ENCODE data around the gene FER.

The FER gene

GRCh38 chr5:109030360-109031143 lies 282.9 kb downstream of the FER start:
- H2BK12ac ChIP-seq (ENCODE audit: low read length in 2 of 2), result no peak overlapping the region
- DNase-seq, result no peak
- no peak overlapping the region for H3K4me3 ChIP-seq (ENCODE audit: insufficient read depth in 1 of 2, low read depth in 1 of 2, low read length in 2 of 2)
- no peaks in the 10 kb centered on the region for H3K36me3 ChIP-seq (ENCODE audit: control insufficient read depth in 1 of 2, insufficient read depth in 2 of 2, low read depth in 1 of 2, low read length in 2 of 2)
- peaks cover 15% of the 10 kb centered on the region for H3K79me1 ChIP-seq (replicated peaks; ENCODE audit: low read length, poor library complexity, severe bottlenecking)
- no peak overlapping the region for H2AFZ ChIP-seq (ENCODE audit: low read depth, low read length)
- H4K8ac ChIP-seq (ENCODE audit: low read length), result peak overlapping the region; percentile 14
- no peak overlapping the region for H2BK120ac ChIP-seq (ENCODE audit: low read depth, low read length)
- H3K9ac ChIP-seq (ENCODE audit: low read length), result no peak overlapping the region
- H3K18ac ChIP-seq (ENCODE audit: low read depth in 1 of 2, low read length in 2 of 2), result no peak overlapping the region
- H3K23ac ChIP-seq (ENCODE audit: low read length in 2 of 2), result no peak overlapping the region
- H3K4me2 ChIP-seq (ENCODE audit: low read length, poor library complexity, severe bottlenecking), result no peak overlapping the region
- no peak overlapping the region for H2AK5ac ChIP-seq (ENCODE audit: low read length, severe bottlenecking)
- no peaks in the 10 kb centered on the region for H3K9me3 ChIP-seq (ENCODE audit: control insufficient read depth, low read length)
- H3K4ac ChIP-seq (ENCODE audit: low read depth in 1 of 2, low read length in 2 of 2), result no peak overlapping the region
- no peaks in the 10 kb centered on the region for H3K27me3 ChIP-seq (ENCODE audit: control insufficient read depth in 1 of 2, insufficient read depth in 1 of 2, low read length in 2 of 2)
- no peak overlapping the region for H2BK15ac ChIP-seq (ENCODE audit: low read depth, poor library complexity, severe bottlenecking)
- WGBS, result 76% methylated on average over 2 of the region's 2 CpGs
- no peaks in the 10 kb centered on the region for H3K4me1 ChIP-seq (ENCODE audit: control insufficient read depth, insufficient read depth, low read depth, low read length)
- H2BK5ac ChIP-seq (ENCODE audit: low read depth, low read length, poor library complexity, severe bottlenecking), result no peak overlapping the region
- H4K91ac ChIP-seq (ENCODE audit: low read length), result no peak overlapping the region
- no peak overlapping the region for H3K14ac ChIP-seq (ENCODE audit: low read length in 2 of 2)
- no peak overlapping the region for H3K27ac ChIP-seq (ENCODE audit: low read length, poor library complexity, severe bottlenecking)

- Histone ChIP-seq H2BK12ac (ENCODE audit: low read length in 2 of 2) (no peak overlapping the region), H3K4ac (ENCODE audit: low read depth in 1 of 2, low read length in 2 of 2) (no peak overlapping the region), H2AFZ (ENCODE audit: low read depth, low read length) (no peak overlapping the region), H2AK5ac (ENCODE audit: low read length, severe bottlenecking) (no peak overlapping the region), H4K91ac (ENCODE audit: low read length) (no peak overlapping the region), H3K4me1 (ENCODE audit: control insufficient read depth, insufficient read depth, low read depth, low read length) (no peaks in the 10 kb centered on the region), H3K14ac (ENCODE audit: low read length in 2 of 2) (no peak overlapping the region), H3K4me3 (ENCODE audit: insufficient read depth in 1 of 2, low read depth in 1 of 2, low read length in 2 of 2) (no peak overlapping the region), H3K79me1 (replicated peaks; ENCODE audit: low read length, poor library complexity, severe bottlenecking) (peaks cover 9% of the 10 kb centered on the region), H2BK120ac (ENCODE audit: low read depth, low read length) (no peak overlapping the region), H4K8ac (ENCODE audit: low read length) (no peak overlapping the region), H3K36me3 (ENCODE audit: control insufficient read depth in 1 of 2, insufficient read depth in 2 of 2, low read depth in 1 of 2, low read length in 2 of 2) (peaks cover 0 to 2% of the 10 kb centered on the region in 2 experiments), H3K27ac (ENCODE audit: low read length, poor library complexity, severe bottlenecking) (no peak overlapping the region), H3K18ac (ENCODE audit: low read depth in 1 of 2, low read length in 2 of 2) (no peak overlapping the region), H3K4me2 (ENCODE audit: low read length, poor library complexity, severe bottlenecking) (no peak overlapping the region), H2BK15ac (ENCODE audit: low read depth, poor library complexity, severe bottlenecking) (no peak overlapping the region), H3K9me3 (ENCODE audit: control insufficient read depth, low read length) (no peaks in the 10 kb centered on the region), H3K23ac (ENCODE audit: low read length in 2 of 2) (no peak overlapping the region), H3K9ac (ENCODE audit: low read length) (no peak overlapping the region), H2BK5ac (ENCODE audit: low read depth, low read length, poor library complexity, severe bottlenecking) (no peak overlapping the region), H3K27me3 (ENCODE audit: control insufficient read depth in 1 of 2, insufficient read depth in 1 of 2, low read length in 2 of 2) (no peaks in the 10 kb centered on the region)
- DNase-seq, result no peak
- WGBS, result 80% methylated on average over 1 of the region's 1 CpG
These were observed 286.6 kb downstream of the FER start for GRCh38 chr5:109034306-109034705.

- Histone ChIP-seq H3K9ac (ENCODE audit: low read length) (peak overlapping the region; percentile 22), H3K79me1 (replicated peaks; ENCODE audit: low read length, poor library complexity, severe bottlenecking) (peaks cover 8% of the 10 kb centered on the region), H2AK5ac (ENCODE audit: low read length, severe bottlenecking) (no peak overlapping the region), H3K4me2 (ENCODE audit: low read length, poor library complexity, severe bottlenecking) (no peak overlapping the region), H3K4me1 (ENCODE audit: control insufficient read depth, insufficient read depth, low read depth, low read length) (no peaks in the 10 kb centered on the region), H3K4me3 (ENCODE audit: insufficient read depth in 1 of 2, low read depth in 1 of 2, low read length in 2 of 2) (peak overlapping the region in 1 of 2 experiments; percentile 15), H4K91ac (ENCODE audit: low read length) (no peak overlapping the region), H3K4ac (ENCODE audit: low read depth in 1 of 2, low read length in 2 of 2) (no peak overlapping the region), H2BK120ac (ENCODE audit: low read depth, low read length) (no peak overlapping the region), H3K18ac (ENCODE audit: low read depth in 1 of 2, low read length in 2 of 2) (no peak overlapping the region), H3K27ac (ENCODE audit: low read length, poor library complexity, severe bottlenecking) (no peak overlapping the region), H3K23ac (ENCODE audit: low read length in 2 of 2) (no peak overlapping the region), H2AFZ (ENCODE audit: low read depth, low read length) (no peak overlapping the region), H3K9me3 (ENCODE audit: control insufficient read depth, low read length) (no peaks in the 10 kb centered on the region), H2BK12ac (ENCODE audit: low read length in 2 of 2) (no peak overlapping the region), H3K14ac (ENCODE audit: low read length in 2 of 2) (no peak overlapping the region), H4K8ac (ENCODE audit: low read length) (no peak overlapping the region), H3K36me3 (ENCODE audit: control insufficient read depth in 1 of 2, insufficient read depth in 2 of 2, low read depth in 1 of 2, low read length in 2 of 2) (peaks cover 0 to 3% of the 10 kb centered on the region in 2 experiments), H2BK15ac (ENCODE audit: low read depth, poor library complexity, severe bottlenecking) (no peak overlapping the region), H2BK5ac (ENCODE audit: low read depth, low read length, poor library complexity, severe bottlenecking) (no peak overlapping the region), H3K27me3 (ENCODE audit: control insufficient read depth in 1 of 2, insufficient read depth in 1 of 2, low read length in 2 of 2) (no peaks in the 10 kb centered on the region)
- 97% methylated on average over 1 of the region's 4 CpGs for WGBS
- no peak for DNase-seq
These were observed 287.7 kb downstream of the FER start for GRCh38 chr5:109035436-109035835.

GRCh38 chr5:109038209-109038840 lies 290.6 kb downstream of the FER start:
- Histone ChIP-seq H4K8ac (ENCODE audit: low read length) (no peak overlapping the region), H2BK120ac (ENCODE audit: low read depth, low read length) (no peak overlapping the region), H3K9ac (ENCODE audit: low read length) (no peak overlapping the region), H3K18ac (ENCODE audit: low read depth in 1 of 2, low read length in 2 of 2) (no peak overlapping the region), H3K14ac (ENCODE audit: low read length in 2 of 2) (no peak overlapping the region), H2AFZ (ENCODE audit: low read depth, low read length) (no peak overlapping the region), H2BK12ac (ENCODE audit: low read length in 2 of 2) (no peak overlapping the region), H4K91ac (ENCODE audit: low read length) (no peak overlapping the region), H3K4ac (ENCODE audit: low read depth in 1 of 2, low read length in 2 of 2) (no peak overlapping the region), H3K4me2 (ENCODE audit: low read length, poor library complexity, severe bottlenecking) (no peak overlapping the region), H2BK5ac (ENCODE audit: low read depth, low read length, poor library complexity, severe bottlenecking) (no peak overlapping the region), H3K4me3 (ENCODE audit: insufficient read depth in 1 of 2, low read depth in 1 of 2, low read length in 2 of 2) (no peak overlapping the region), H3K9me3 (ENCODE audit: control insufficient read depth, low read length) (no peaks in the 10 kb centered on the region), H2BK15ac (ENCODE audit: low read depth, poor library complexity, severe bottlenecking) (no peak overlapping the region), H3K27me3 (ENCODE audit: control insufficient read depth in 1 of 2, insufficient read depth in 1 of 2, low read length in 2 of 2) (no peaks in the 10 kb centered on the region), H3K4me1 (ENCODE audit: control insufficient read depth, insufficient read depth, low read depth, low read length) (no peaks in the 10 kb centered on the region), H3K27ac (ENCODE audit: low read length, poor library complexity, severe bottlenecking) (no peak overlapping the region), H3K36me3 (ENCODE audit: control insufficient read depth in 1 of 2, insufficient read depth in 2 of 2, low read depth in 1 of 2, low read length in 2 of 2) (peaks cover 0 to 6% of the 10 kb centered on the region in 2 experiments), H3K23ac (ENCODE audit: low read length in 2 of 2) (no peak overlapping the region), H3K79me1 (replicated peaks; ENCODE audit: low read length, poor library complexity, severe bottlenecking) (peaks cover 2% of the 10 kb centered on the region), H2AK5ac (ENCODE audit: low read length, severe bottlenecking) (no peak overlapping the region)
- DNase-seq, result peak; percentile 44
- no CpG with 5 or more reads among the region's 2 CpGs for WGBS

Measured in mesenchymal stem cell (in vitro differentiated cells and primary cell).